ENCODE measurements around the gene CORO7.

DNA sequence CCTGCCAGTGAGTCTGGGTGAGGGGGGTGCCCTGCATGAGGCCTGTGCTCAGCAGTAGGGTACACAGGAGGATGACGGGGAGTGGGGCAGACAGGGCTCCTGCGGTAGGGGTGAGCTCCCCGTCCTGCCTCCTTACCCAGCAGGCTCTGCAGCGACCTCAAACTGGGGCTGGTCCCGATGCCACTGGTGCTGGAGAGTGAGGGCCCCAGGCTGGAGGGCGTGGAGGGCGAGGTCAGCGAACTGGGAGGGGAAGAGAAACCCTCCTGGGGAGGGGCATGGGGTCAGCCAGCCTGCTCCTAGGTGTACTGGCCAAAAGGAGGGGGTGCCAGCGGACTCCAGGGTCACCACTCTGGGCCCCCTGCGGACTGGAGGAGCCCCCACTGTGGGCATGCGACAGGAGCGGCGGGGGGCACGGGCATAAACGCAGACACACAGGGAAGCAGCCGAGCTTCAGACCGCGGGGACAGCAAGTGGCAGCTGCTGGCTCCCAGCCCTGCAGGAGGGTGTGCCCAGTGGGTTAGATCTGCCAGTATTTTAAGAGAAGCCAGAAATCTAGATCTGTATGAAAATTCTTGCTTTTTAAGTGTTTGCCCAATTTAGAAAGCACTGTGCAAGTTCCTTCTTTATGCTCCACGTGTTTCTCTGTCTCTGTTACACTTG is 53.8 kb downstream of the CORO7 start:
- TF ChIP-seq TAF1 (IDR thresholded peaks at IDR 0.05; ENCODE audit: borderline replicate concordance, insufficient read depth, low read length) (no peak), SIN3A (IDR thresholded peaks at IDR 0.05; ENCODE audit: borderline replicate concordance, insufficient read depth, low read length) (no peak), POLR2AphosphoS5 (IDR thresholded peaks at IDR 0.05; ENCODE audit: low read depth, low read length) (no peak), FOXP2 (optimal IDR thresholded peaks at IDR 0.05; ENCODE audit: borderline replicate concordance, extremely low read depth, extremely low read length, insufficient read depth) (no peak)
- TF ChIP-seq, protein P1, sequence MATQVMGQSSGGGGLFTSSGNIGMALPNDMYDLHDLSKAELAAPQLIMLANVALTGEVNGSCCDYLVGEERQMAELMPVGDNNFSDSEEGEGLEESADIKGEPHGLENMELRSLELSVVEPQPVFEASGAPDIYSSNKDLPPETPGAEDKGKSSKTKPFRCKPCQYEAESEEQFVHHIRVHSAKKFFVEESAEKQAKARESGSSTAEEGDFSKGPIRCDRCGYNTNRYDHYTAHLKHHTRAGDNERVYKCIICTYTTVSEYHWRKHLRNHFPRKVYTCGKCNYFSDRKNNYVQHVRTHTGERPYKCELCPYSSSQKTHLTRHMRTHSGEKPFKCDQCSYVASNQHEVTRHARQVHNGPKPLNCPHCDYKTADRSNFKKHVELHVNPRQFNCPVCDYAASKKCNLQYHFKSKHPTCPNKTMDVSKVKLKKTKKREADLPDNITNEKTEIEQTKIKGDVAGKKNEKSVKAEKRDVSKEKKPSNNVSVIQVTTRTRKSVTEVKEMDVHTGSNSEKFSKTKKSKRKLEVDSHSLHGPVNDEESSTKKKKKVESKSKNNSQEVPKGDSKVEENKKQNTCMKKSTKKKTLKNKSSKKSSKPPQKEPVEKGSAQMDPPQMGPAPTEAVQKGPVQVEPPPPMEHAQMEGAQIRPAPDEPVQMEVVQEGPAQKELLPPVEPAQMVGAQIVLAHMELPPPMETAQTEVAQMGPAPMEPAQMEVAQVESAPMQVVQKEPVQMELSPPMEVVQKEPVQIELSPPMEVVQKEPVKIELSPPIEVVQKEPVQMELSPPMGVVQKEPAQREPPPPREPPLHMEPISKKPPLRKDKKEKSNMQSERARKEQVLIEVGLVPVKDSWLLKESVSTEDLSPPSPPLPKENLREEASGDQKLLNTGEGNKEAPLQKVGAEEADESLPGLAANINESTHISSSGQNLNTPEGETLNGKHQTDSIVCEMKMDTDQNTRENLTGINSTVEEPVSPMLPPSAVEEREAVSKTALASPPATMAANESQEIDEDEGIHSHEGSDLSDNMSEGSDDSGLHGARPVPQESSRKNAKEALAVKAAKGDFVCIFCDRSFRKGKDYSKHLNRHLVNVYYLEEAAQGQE (IDR thresholded peaks at IDR 0.05; ENCODE audit: insufficient read depth in 1 of 2, low read depth in 2 of 2, low read length in 2 of 2), result no peak

Data from PFSK-1 (cell line).